Uterus (tissue), 4 donors: Measurements from ENCODE around the gene MED23. TPM values are rescaled to one million over a fixed set of nuclear protein-coding genes. Genes with fewer than 3 reads are reported as not detected.

Experiments
- DNase-seq, 2 donors: peaks; one replicate each; pipeline ENCODE4 v3.0.0-alpha.2; 2019 to 2020
- H3K27ac ChIP-seq, 2 donors: fragments of 200-600 bp; sonication (generic); 1 replicate in 1 of 2; 2 replicates in 1 of 2; pipeline ENCODE4 v1.5.1; 2016 to 2018
- H3K27me3 ChIP-seq, 2 donors: fragments of 200-600 bp; sonication (generic); one replicate each; pipeline ENCODE4 v1.5.1; 2018 to 2019; ENCODE audit warnings: control low read depth in 1 of 2
- H3K36me3 ChIP-seq, 2 donors: fragments of 200-600 bp; sonication (generic); one replicate each; pipeline ENCODE4 v1.5.1; 2019; ENCODE audit warnings: control low read depth in 1 of 2
- H3K4me1 ChIP-seq, 2 donors: fragments of 200-600 bp; sonication (generic); one replicate each; pipeline ENCODE4 v1.5.1; 2018 to 2019; ENCODE audit warnings: control low read depth in 1 of 2
- H3K4me3 ChIP-seq, 2 donors: fragments of 200-600 bp; sonication (generic); 1 replicate in 1 of 2; 2 replicates in 1 of 2; pipeline ENCODE4 v1.5.1; 2018 to 2019; ENCODE audit warnings: mild to moderate bottlenecking in 1 of 2
- H3K9me3 ChIP-seq, 2 donors: fragments of 200-600 bp; sonication (generic); one replicate each; pipeline ENCODE4 v1.5.1; 2019; ENCODE audit warnings: control low read depth in 1 of 2
- POLR2A ChIP-seq, 2 donors: fragments of 450-650 bp; IDR thresholded peaks; one replicate each; pipeline ENCODE4 v1.6.1; 2016; ENCODE audit warnings: antibody characterized with exemption in 2 of 2, mild to moderate bottlenecking in 1 of 2, moderate library complexity in 1 of 2
- intact Hi-C: fragments of 100-400 bp; cut with DNase I; formaldehyde crosslinking; loops from one replicate; pipeline ENCODE4 v1.15.1; 2023; ENCODE audit warnings: low total_unique reads
- total RNA-seq, 4 donors: library from RNA; depleted of rRNA in 3 of 4; stranded (reverse); fragments of >200 nt in 3 of 4; gene quantifications; one replicate each; pipeline versions ENCODE4 v1.1.0 to v1.2.4, GENCODE V29; 2014 to 2023
- TF ChIP-seq, protein P1 (sequence below), 4 experiments: fragments of 200-600 bp in 2 of 4; fragments of 450-650 bp in 2 of 4; sonication (generic) in 2 of 4; IDR thresholded peaks; one replicate each; pipeline ENCODE4 v1.5.1; 2016 to 2019; ENCODE audit warnings: antibody characterized with exemption in 4 of 4, mild to moderate bottlenecking in 2 of 4, moderate library complexity in 1 of 4
- donor health status: DM: yes; HTN: yes; CAD: no.

MED23 gene
- total RNA-seq, 4 donors from 2014 or later, result 22.0 to 68.8 (median 35.9) TPM

- Histone ChIP-seq H3K4me3 (no peak overlapping the region), H3K9me3 (no peaks in the 10 kb centered on the region), H3K4me1 (no peaks in the 10 kb centered on the region), H3K27ac (no peak overlapping the region), H3K36me3 (no peaks in the 10 kb centered on the region), H3K27me3 (no peaks in the 10 kb centered on the region)
- no peak for DNase-seq
- TF ChIP-seq, protein P1, sequence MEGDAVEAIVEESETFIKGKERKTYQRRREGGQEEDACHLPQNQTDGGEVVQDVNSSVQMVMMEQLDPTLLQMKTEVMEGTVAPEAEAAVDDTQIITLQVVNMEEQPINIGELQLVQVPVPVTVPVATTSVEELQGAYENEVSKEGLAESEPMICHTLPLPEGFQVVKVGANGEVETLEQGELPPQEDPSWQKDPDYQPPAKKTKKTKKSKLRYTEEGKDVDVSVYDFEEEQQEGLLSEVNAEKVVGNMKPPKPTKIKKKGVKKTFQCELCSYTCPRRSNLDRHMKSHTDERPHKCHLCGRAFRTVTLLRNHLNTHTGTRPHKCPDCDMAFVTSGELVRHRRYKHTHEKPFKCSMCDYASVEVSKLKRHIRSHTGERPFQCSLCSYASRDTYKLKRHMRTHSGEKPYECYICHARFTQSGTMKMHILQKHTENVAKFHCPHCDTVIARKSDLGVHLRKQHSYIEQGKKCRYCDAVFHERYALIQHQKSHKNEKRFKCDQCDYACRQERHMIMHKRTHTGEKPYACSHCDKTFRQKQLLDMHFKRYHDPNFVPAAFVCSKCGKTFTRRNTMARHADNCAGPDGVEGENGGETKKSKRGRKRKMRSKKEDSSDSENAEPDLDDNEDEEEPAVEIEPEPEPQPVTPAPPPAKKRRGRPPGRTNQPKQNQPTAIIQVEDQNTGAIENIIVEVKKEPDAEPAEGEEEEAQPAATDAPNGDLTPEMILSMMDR (IDR thresholded peaks at IDR 0.05), result no peak
- TF ChIP-seq POLR2A (IDR thresholded peaks at IDR 0.05), result no peak
- intact Hi-C loops, result no loop called here
Measured at GRCh38 chr6:131575834-131576478, 52.1 kb downstream of the MED23 start.

DNA sequence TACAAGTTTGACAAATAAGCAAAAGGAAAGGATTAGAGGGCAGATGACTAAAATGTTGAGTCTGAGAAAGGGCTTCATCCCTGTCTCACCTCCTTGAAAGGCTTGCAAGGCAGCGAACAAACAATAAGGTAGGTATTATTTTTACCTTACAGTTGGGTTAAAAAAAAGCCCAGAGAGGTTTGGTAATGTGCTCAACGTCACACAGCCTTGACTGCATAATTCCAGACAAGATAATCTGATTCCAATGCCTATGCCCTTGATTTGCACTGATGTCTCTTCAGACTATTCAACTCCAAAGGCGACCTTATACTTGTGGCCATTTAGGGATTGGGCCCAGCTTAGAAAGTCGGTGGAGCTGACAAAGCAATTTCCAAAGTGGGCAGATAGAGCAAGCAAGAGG is 53.4 kb downstream of the MED23 start:
- Histone ChIP-seq H3K27ac (no peak overlapping the region), H3K4me3 (no peak overlapping the region), H3K4me1 (no peaks in the 10 kb centered on the region), H3K9me3 (no peaks in the 10 kb centered on the region), H3K27me3 (no peaks in the 10 kb centered on the region), H3K36me3 (no peaks in the 10 kb centered on the region)
- intact Hi-C loops, result no loop called here
- no peak for TF ChIP-seq POLR2A (IDR thresholded peaks at IDR 0.05)
- TF ChIP-seq, protein P1 (IDR thresholded peaks at IDR 0.05), result no peak
- DNase-seq, result no peak

- Histone ChIP-seq H3K27ac (no peak overlapping the region), H3K36me3 (no peaks in the 10 kb centered on the region), H3K9me3 (no peaks in the 10 kb centered on the region), H3K4me3 (no peak overlapping the region), H3K27me3 (no peaks in the 10 kb centered on the region), H3K4me1 (no peaks in the 10 kb centered on the region)
- TF ChIP-seq, protein P1 (IDR thresholded peaks at IDR 0.05), result no peak
- TF ChIP-seq POLR2A (IDR thresholded peaks at IDR 0.05), result no peak
- intact Hi-C loops, result no loop called here
- no peak for DNase-seq
Measured at GRCh38 chr6:131574133-131574532, 53.9 kb downstream of the MED23 start.

DNA sequence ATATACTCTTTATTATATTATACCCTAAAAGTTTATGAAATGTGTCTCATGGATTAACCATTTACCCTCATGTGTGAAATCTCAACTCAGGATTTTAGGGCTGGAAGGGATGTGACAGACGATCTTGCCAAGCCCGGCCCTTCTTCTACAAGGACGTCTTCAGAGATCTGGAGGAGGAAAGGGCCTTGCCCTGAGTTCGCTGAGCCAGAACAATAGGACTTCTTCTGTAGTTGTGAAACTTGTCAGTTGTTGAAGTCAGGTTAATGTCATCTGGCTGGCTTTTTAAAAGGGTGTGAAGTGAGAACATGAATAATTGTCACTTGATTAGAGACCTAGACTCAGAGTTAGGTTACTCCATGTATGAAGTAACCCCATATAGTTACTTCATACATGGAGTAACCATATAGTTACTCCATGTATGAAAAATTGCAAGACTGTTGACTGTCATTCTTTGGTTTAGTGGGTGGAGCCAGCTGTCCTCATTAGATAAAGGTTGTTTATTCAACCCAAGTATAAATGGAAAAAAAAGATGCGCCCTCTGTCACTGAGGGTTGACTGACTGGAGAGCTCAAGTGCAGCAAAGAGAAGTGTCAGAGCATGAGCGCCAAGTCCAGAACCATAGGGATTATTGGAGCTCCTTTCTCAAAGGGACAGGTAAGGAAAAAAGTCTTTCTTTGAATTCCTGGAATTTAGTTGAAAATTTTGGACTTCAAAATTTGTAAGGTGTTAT is 55.2 kb downstream of the MED23 start, which contains the start of gene ARG1:
Gene ARG1, plus strand, starts transcription at position 541 of the 730 bp plus-strand sequence. Its CDS starts 57 bp downstream, at position 598.
- H3K4me3 ChIP-seq, result no peak within 1 kb of the TSS
- intact Hi-C loops, result no loop called here
- no peaks in the 10 kb centered on the region for H3K9me3 ChIP-seq
- no peaks in the 10 kb centered on the region for H3K36me3 ChIP-seq
- H3K4me1 ChIP-seq, result no peaks in the 10 kb centered on the region
- DNase-seq, result no peak
- no peak within 1 kb of the TSS for H3K27ac ChIP-seq
- no peaks in the 10 kb centered on the region for H3K27me3 ChIP-seq
- no peak for TF ChIP-seq POLR2A (IDR thresholded peaks at IDR 0.05)
- TF ChIP-seq, protein P1 (IDR thresholded peaks at IDR 0.05), result no peak

DNA sequence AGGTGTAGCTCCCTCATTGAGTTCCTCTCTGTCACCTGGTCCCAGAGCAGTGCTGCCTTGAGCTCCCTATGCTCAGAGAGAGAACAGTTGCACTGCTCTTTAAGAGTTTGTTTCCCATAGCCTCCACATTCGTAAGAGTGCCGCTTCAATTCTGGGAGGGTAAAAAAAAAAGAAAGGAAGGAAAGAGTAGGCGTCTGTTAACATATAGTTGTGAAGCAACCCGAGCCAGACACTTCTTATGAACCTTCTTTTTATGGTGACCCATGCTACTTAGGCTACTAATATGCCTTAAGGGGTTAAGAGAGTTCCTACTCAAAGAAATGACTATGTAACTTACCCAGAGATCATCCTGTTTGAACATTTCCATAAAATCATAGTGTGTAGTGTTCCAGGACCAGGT is 59.3 kb downstream of the MED23 start:
- Histone ChIP-seq H3K27me3 (no peaks in the 10 kb centered on the region), H3K4me3 (no peak overlapping the region), H3K36me3 (no peaks in the 10 kb centered on the region), H3K9me3 (no peaks in the 10 kb centered on the region), H3K27ac (no peak overlapping the region), H3K4me1 (no peaks in the 10 kb centered on the region)
- DNase-seq, result no peak
- no peak for TF ChIP-seq POLR2A (IDR thresholded peaks at IDR 0.05)
- TF ChIP-seq, protein P1 (IDR thresholded peaks at IDR 0.05), result no peak
- intact Hi-C loops, result no loop called here
